ENCODE measurements around the gene STPG3.

The STPG3 gene

DNA sequence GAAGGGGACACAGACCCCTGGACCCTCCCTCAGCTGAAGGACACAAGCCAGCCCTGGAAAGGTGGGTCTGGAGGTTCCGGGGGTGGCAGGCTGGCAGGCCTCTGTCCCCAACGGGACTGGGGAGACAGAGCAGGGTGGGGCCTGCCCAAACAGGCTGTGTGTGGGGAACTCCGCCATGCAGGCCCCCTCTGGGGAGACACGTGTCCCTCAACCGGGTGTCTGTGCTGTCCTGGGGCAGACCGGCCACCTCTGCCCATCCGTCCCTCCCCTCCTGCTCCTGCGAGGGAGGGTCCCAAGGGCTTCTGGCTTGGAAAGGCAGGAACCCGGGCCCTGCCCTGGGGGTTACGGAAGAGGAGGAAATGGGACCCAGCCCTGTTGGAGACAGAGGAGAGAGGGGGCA is 19.0 kb upstream of the STPG3 start:
- no peak for TF ChIP-seq ZFX (IDR thresholded peaks at IDR 0.05; ENCODE audit: borderline replicate concordance)
- TF ChIP-seq, protein P1, sequence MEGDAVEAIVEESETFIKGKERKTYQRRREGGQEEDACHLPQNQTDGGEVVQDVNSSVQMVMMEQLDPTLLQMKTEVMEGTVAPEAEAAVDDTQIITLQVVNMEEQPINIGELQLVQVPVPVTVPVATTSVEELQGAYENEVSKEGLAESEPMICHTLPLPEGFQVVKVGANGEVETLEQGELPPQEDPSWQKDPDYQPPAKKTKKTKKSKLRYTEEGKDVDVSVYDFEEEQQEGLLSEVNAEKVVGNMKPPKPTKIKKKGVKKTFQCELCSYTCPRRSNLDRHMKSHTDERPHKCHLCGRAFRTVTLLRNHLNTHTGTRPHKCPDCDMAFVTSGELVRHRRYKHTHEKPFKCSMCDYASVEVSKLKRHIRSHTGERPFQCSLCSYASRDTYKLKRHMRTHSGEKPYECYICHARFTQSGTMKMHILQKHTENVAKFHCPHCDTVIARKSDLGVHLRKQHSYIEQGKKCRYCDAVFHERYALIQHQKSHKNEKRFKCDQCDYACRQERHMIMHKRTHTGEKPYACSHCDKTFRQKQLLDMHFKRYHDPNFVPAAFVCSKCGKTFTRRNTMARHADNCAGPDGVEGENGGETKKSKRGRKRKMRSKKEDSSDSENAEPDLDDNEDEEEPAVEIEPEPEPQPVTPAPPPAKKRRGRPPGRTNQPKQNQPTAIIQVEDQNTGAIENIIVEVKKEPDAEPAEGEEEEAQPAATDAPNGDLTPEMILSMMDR (IDR thresholded peaks at IDR 0.05), result no peak
- peak overlapping the region; percentile 48 for H3K27ac ChIP-seq

DNA sequence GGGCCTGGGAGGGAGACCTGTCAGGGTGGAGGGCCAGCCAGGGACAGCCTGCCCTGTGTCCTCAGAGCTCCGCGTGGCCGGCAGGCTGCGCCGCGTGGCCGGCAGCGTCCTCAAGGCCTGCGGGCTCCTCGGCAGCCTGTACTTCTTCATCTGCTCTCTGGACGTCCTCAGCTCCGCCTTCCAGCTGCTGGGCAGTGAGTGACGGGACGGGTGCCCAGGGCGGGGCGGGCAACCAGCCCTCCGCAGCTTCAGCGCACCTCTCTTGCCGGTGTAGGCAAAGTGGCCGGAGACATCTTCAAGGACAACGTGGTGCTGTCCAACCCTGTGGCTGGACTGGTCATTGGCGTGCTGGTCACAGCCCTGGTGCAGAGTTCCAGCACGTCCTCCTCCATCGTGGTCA is 18.6 kb upstream of the STPG3 start:
- TF ChIP-seq, protein P1 (IDR thresholded peaks at IDR 0.05), result no peak
- no peak for TF ChIP-seq ZFX (IDR thresholded peaks at IDR 0.05; ENCODE audit: borderline replicate concordance)
- H3K27ac ChIP-seq, result peak overlapping the region; percentile 48

DNA sequence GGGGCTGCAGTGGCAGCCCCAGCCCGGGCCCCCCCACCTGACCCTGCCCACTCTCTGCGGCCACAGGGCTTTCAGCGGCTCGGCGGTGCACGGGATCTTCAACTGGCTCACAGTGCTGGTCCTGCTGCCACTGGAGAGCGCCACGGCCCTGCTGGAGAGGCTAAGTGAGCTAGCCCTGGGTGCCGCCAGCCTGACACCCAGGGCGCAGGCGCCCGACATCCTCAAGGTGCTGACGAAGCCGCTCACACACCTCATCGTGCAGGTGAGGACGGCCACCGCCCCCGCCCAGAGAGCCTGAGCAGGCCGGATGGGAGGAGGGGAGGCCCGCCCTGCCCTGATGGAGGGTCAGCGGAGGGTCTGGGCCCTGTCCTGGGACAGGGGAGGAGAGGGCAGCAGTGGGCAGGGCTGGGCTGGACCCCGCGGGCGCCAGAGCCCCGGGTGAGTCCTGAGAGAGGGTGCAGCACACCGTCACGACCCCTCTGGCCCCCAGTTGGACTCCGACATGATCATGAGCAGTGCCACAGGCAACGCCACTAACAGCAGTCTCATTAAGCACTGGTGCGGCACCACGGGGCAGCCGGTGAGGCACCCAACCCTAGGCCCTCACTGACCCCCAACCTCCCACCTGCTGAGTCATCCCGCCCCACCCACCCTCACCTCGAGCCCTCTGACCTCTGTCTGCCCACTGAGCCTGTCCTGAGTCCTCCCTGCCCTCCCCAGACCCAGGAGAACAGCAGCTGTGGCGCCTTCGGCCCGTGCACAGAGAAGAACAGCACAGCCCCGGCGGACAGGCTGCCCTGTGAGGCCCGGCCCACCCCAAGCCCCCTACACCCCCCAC is 17.7 kb upstream of the STPG3 start:
- no peak overlapping the region for H3K27ac ChIP-seq
- no peak for TF ChIP-seq ZFX (IDR thresholded peaks at IDR 0.05; ENCODE audit: borderline replicate concordance)
- TF ChIP-seq, protein P1 (IDR thresholded peaks at IDR 0.05), result no peak

DNA sequence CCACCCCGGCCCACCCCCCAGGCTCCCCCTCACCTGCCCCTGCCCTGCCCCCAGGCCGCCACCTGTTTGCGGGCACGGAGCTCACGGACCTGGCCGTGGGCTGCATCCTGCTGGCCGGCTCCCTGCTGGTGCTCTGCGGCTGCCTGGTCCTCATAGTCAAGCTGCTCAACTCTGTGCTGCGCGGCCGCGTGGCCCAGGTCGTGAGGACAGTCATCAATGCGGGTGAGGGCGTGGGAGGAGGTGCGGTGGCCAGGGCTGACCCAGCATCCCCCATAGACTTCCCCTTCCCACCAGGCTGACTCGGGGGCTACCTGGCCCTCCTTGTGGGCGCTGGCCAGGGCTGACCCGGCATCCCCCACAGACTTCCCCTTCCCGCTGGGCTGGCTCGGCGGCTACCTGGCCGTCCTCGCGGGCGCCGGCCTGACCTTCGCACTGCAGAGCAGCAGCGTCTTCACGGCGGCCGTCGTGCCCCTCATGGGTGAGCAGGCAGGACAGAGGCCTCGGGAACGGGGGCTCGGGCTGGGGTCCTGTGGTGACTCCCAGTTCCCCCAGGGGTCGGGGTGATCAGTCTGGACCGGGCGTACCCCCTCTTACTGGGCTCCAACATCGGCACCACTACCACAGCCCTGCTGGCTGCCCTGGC is 16.9 kb upstream of the STPG3 start:
- no peak for TF ChIP-seq ZFX (IDR thresholded peaks at IDR 0.05; ENCODE audit: borderline replicate concordance)
- TF ChIP-seq, protein P1 (IDR thresholded peaks at IDR 0.05), result no peak

DNA sequence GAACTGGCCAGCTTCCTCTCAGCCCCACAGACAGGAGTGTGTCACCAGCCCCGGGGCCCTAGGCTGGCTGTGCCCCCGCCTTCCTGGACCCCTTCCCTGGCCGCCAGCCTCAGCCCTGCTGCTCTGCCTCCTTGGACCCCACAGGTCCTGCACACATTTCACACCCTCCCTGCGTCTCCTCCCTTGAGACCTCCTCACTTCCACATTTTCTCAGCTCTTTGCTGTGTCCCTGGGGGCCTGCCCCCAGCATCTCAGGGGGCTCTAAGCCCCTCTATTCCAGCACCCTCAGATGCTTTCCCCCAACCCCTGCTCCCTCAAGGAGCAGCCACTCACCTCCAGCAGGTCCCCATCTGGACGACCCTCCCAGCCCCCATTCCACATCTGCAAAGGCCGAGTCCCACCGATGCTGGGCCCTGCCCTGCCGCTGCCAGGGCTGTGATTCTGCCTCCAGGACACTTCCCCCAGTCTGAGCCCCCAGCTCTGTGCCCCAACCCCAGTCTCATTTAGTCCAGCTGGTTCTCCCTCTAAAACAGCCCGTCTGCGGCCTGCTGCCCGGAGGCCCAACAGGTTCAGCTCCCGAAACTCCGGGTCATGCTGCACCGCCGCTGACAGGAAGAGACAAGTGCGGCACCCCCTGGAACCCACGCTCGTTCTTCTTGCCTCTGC is 16.2 kb upstream of the STPG3 start:
- no peak for TF ChIP-seq ZFX (IDR thresholded peaks at IDR 0.05; ENCODE audit: borderline replicate concordance)
- TF ChIP-seq, protein P1 (IDR thresholded peaks at IDR 0.05), result no peak
- H3K27ac ChIP-seq, result no peak overlapping the region

More for the DNA sequence above, 16.9 kb upstream of the STPG3 start:
- H3K27ac ChIP-seq, result no peak overlapping the region

DNA sequence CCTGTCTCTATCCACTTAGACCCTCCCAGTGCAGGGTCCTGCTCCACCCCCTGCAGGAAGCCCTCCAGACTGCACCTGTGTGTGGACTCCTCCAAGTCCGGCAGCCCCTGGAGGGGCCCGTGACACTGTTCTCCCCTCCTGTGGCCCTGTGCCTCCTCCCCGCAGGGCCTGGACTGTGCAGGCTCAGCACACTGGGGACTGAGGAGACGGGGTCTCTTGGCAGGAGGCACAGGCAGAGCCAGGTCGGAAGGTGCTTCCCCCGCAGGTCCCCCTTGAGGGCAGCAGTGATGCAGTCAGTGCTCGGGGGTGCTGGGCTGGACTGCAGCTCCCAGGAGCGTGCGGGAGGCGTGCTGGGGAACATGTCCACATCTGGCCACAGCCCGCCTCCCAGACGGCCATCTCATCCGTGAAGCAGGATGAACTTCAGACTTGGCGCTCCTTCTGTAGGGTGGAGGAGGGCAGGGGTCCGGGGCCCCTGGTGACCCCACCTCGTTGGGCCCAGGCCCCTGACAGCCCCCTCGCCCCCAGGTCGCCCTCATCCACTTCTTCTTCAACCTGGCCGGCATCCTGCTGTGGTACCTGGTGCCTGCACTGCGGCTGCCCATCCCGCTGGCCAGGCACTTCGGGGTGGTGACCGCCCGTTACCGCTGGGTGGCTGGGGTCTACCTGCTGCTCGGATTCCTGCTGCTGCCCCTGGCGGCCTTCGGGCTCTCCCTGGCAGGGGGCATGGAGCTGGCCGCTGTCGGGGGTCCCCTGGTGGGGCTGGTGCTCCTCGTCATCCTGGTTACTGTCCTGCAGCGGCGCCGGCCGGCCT is 15.5 kb upstream of the STPG3 start:
- TF ChIP-seq, protein P1 (IDR thresholded peaks at IDR 0.05), result no peak
- H3K27ac ChIP-seq, result peak overlapping the region; percentile 97
